A549 (cell line): ENCODE results near the gene MANSC1. TPM values are rescaled to one million over a fixed set of nuclear protein-coding genes. Genes with fewer than 3 reads are reported as not detected.

Experiments used
- ATAC-seq, 2 experiments: fragments of 200-7000 bp in 1 of 2; fragments of >200 bp in 1 of 2; cut with Nextera tagmentation in 1 of 2; cut with Tn5 transposase in 1 of 2; 3 replicates each; pipeline versions ENCODE4 v1.8.0 to v1.9.1; 2018 to 2020; ENCODE audit warnings: mild to moderate bottlenecking in 1 of 2, moderate library complexity in 1 of 2
- CTCF ChIA-PET: fragments of 300-600 bp; sonication (Branson Sonifier 250); formaldehyde crosslinking; extraction: SDS; loops from one replicate; lab custom pipeline; 2021; ENCODE audit warnings: antibody characterized with exemption, inconsistent platforms; lab: Yijun Ruan, JAX
- POLR2A ChIA-PET: fragments of 350-600 bp; formaldehyde crosslinking; extraction: SDS; loops from one replicate; lab custom pipeline; 2021; ENCODE audit warnings: antibody characterized with exemption, inconsistent platforms; lab: Yijun Ruan, JAX
- DNase-seq, 2 experiments: peaks; one replicate each; pipeline versions ENCODE4 v3.0.0 to v3.0.0-alpha.2; 2011 to 2016; ENCODE audit warnings: low read depth in 1 of 2, low spot score in 1 of 2
- FAIRE-seq: peaks from 2 replicates; lab custom pipeline; 2011; peaks lifted over from hg19 to GRCh38; lab: Jason Lieb, UNC
- H3K27ac ChIP-seq, 2 experiments: fragments of >200 bp; sonication (Bioruptor Twin); formaldehyde crosslinking; 3 replicates each; pipeline ENCODE4 v1.5.1; 2016 to 2017
- H3K4me1 ChIP-seq: fragments of >200 bp; sonication (Bioruptor Twin); formaldehyde crosslinking; 3 replicates; pipeline ENCODE4 v1.6.1; 2016
- H3K4me2 ChIP-seq: fragments of >200 bp; sonication (Bioruptor Twin); formaldehyde crosslinking; 3 replicates; pipeline ENCODE4 v1.6.1; 2016
- H3K4me3 ChIP-seq: fragments of >200 bp; sonication (Bioruptor Twin); formaldehyde crosslinking; 3 replicates; pipeline ENCODE4 v1.5.1; 2016
- H3K9me3 ChIP-seq: fragments of >200 bp; sonication (Bioruptor Twin); formaldehyde crosslinking; 3 replicates; pipeline ENCODE4 v1.6.1; 2016
- BCL3 ChIP-seq: fragments of >200 bp; sonication (Bioruptor Twin); formaldehyde crosslinking; IDR thresholded peaks from 3 replicates; pipeline ENCODE4 v1.6.1; 2016
- CBX2 ChIP-seq: fragments of 200-600 bp; sonication (generic); IDR thresholded peaks from 2 replicates; pipeline ENCODE4 v1.6.1; 2016; ENCODE audit warnings: low read depth, mild to moderate bottlenecking, borderline replicate concordance
- CTCF ChIP-seq: fragments of >200 bp; sonication (Bioruptor Twin); formaldehyde crosslinking; IDR thresholded peaks from 3 replicates; pipeline ENCODE4 v1.5.1; 2016
- EHMT2 ChIP-seq: fragments of 200-600 bp; sonication (generic); IDR thresholded peaks from 2 replicates; pipeline ENCODE4 v1.6.1; 2016; ENCODE audit warnings: antibody characterized with exemption, low read depth, mild to moderate bottlenecking, moderate library complexity
- EP300 ChIP-seq, 2 experiments: fragments of >200 bp; sonication (Bioruptor Twin); formaldehyde crosslinking; IDR thresholded peaks; 2 replicates in 1 of 2; 3 replicates in 1 of 2; pipeline ENCODE4 v1.6.1; 2016 to 2017
- FOSB ChIP-seq: fragments of 250-450 bp; sonication (Bioruptor Pico); IDR thresholded peaks from 2 replicates; pipeline ENCODE4 v1.5.0; 2020; ENCODE audit warnings: mild to moderate bottlenecking, moderate library complexity
- FOSL2 ChIP-seq, 2 experiments: fragments of 450-650 bp in 1 of 2; fragments of >200 bp in 1 of 2; sonication (Bioruptor Twin) in 1 of 2; formaldehyde crosslinking; IDR thresholded peaks; 2 replicates each; pipeline versions ENCODE4 v1.5.0 to v1.6.1; 2016 to 2020; ENCODE audit warnings: mild to moderate bottlenecking in 1 of 2, moderate library complexity in 1 of 2
- GATA3 ChIP-seq: IDR thresholded peaks from 2 replicates; pipeline ENCODE4 v1.6.1; 2012; ENCODE audit warnings: borderline replicate concordance
- HOXA7 ChIP-seq: fragments of 250-450 bp; sonication (Bioruptor Pico); IDR thresholded peaks from 2 replicates; pipeline ENCODE4 v1.5.0; 2020; ENCODE audit warnings: mild to moderate bottlenecking, moderate library complexity
- HOXB5 ChIP-seq: fragments of 250-450 bp; sonication (Bioruptor Pico); IDR thresholded peaks from 2 replicates; pipeline ENCODE4 v1.5.0; 2020; ENCODE audit warnings: mild to moderate bottlenecking, moderate library complexity
- JUNB ChIP-seq: fragments of >200 bp; sonication (Bioruptor Twin); formaldehyde crosslinking; IDR thresholded peaks from 2 replicates; pipeline ENCODE4 v1.6.1; 2016
- MAFK ChIP-seq: fragments of 450-650 bp; IDR thresholded peaks from 2 replicates; pipeline ENCODE4 v1.6.1; 2014; ENCODE audit not compliant: partially characterized antibody
- MAZ ChIP-seq: fragments of 150-350 bp; IDR thresholded peaks from 2 replicates; pipeline ENCODE4 v1.6.1; 2014; ENCODE audit warnings: antibody characterized with exemption, low read depth, low read length, borderline replicate concordance
- POLR2AphosphoS2 ChIP-seq: conservative IDR thresholded peaks from 2 replicates; pipeline ENCODE4 v1.6.1; 2012; ENCODE audit warnings: low read length, improper control_type of control experiment, inconsistent platforms
- RAD21 ChIP-seq, 2 experiments: fragments of >200 bp in 1 of 2; sonication (Bioruptor Twin) in 1 of 2; formaldehyde crosslinking in 1 of 2; IDR thresholded peaks in 1 of 2; conservative IDR thresholded peaks in 1 of 2; 2 replicates in 1 of 2; 3 replicates in 1 of 2; pipeline ENCODE4 v1.6.1; 2012 to 2018; ENCODE audit warnings: inconsistent platforms in 1 of 2
- RNF2 ChIP-seq: fragments of 200-600 bp; sonication (generic); IDR thresholded peaks from 2 replicates; pipeline ENCODE4 v1.6.1; 2016; ENCODE audit warnings: low read depth, mild to moderate bottlenecking, antibody characterized with exemption, moderate library complexity, borderline replicate concordance
- TFCP2L1 ChIP-seq: fragments of 250-450 bp; sonication (Bioruptor Pico); IDR thresholded peaks from 2 replicates; pipeline ENCODE4 v1.5.0; 2021; ENCODE audit warnings: mild to moderate bottlenecking
- ZC3H11A ChIP-seq: fragments of 450-650 bp; IDR thresholded peaks from 2 replicates; pipeline ENCODE4 v1.6.1; 2014; ENCODE audit warnings: antibody characterized with exemption, mild to moderate bottlenecking
- WGBS: methylation state at CpG from one replicate; pipeline ENCODE4 v1.1.6; 2017; ENCODE audit errors: missing lambda C conversion rate; 5-methylcytosine and 5-hydroxymethylcytosine counted together
- polyA plus RNA-seq, 4 experiments: library from polyadenylated mRNA; depleted of rRNA in 3 of 4; stranded (reverse); fragments of >200 nt; fragmentation: RNase III in 1 of 4; extraction: RNeasy Plus Mini Kit Qiagen cat#74134 plus additional on column Dnase treatment in 1 of 4; gene quantifications; 2 replicates in 3 of 4; 3 replicates in 1 of 4; pipeline ENCODE4 v1.2.3, GENCODE V29; 2011 to 2017

The MANSC1 gene
- polyA plus RNA-seq, 2 of the 4 experiments (the other 2 are of a cell fraction), result 3.7 to 3.9 TPM

DNA sequence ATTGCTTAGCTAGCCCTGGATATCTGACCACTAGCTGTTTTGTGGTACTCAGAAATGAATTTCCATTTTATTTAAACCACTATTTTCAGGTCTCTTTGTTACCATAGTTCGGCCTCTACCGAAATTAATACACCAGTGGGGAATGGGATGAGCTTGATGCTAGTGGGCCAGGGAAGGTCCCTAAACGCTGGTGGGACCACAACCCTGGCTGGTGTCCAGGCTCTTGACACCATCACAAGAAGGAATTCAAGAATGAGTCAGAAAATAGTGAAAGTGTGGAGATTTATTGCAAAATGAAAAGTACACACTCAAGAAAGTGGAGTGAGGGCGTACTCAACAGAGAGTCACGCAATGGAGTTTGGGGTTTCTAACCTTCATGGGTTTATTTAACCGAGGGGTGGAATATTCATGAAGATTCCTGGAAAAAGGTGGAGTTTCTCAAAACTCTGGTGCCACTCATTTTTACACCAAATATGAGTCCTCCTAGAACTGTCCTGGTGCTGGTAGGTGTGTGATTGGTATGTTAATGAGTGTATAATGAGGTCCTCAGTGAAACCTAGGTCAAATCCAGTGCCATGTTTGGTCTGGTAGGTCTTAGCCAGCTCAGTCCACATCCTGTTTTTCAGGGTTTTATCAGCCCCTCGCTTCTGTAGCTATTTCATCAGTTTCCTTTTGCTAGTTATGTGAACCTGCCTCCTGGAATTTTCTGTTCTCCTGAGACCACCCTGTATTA lies 44.3 kb downstream of the MANSC1 start:
- DNase-seq (no peak), FAIRE-seq (no peak), ATAC-seq (no peak)
- ChIA-PET POLR2A (no interaction called here), CTCF (interaction anchor here (1.2 to 1.3 kb wide), 3 partner anchors 22 to 350 kb away, joined by 4 to 5 read pairs (median 4); no protein-coding TSS in a partner anchor)
- TF ChIP-seq CBX2, result no peak
- TF ChIP-seq MAFK, result no peak
- no peak for TF ChIP-seq RAD21 (conservative IDR thresholded peaks at IDR 0.05 in 1 of 2, IDR thresholded peaks at IDR 0.05 in 1 of 2)
- Histone ChIP-seq H3K4me1 (no peaks in the 10 kb centered on the region; the same call in 2 of the 3 replicates), H3K9me3 (peaks cover 3% of the 10 kb centered on the region; the same call in 1 of the 3 replicates), H3K27ac (no peak overlapping the region), H3K4me2 (no peak overlapping the region), H3K4me3 (no peak overlapping the region)
- 76% methylated on average over 7 of the region's 7 CpGs for WGBS

DNA sequence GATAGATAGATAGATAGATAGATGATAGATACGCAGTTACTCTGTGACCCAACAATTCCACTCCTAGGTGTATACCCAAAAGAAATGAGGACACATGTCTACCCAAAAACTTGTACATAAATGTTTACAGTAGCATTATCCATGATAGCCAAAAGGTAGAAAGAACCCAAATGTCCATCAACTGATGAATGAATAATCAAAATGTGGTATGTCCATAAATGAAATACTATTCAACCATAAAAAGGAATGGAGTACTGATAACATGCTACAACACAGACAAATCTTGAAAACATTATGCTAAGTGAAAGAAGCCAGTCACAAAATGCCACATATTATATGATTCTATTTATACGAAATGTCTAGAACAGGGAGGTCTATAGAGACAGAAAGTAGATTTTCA lies 47.1 kb downstream of the MANSC1 start:
- POLR2A ChIA-PET, result no interaction called here
- H3K4me3 ChIP-seq, result no peak overlapping the region
- FAIRE-seq (no peak), ATAC-seq (no peak), DNase-seq (no peak)
- WGBS, result 97% methylated on average over 2 of the region's 2 CpGs
- TF ChIP-seq ZC3H11A, result no peak
- TF ChIP-seq MAFK, result no peak
- TF ChIP-seq HOXA7 (CRISPR knock-in tag), result no peak
- no peak for TF ChIP-seq FOSL2 (IDR thresholded peaks at IDR 0.05)
- no peak for TF ChIP-seq FOSL2 (CRISPR knock-in tag; IDR thresholded peaks at IDR 0.05)
- TF ChIP-seq POLR2AphosphoS2, result no peak
- no peak for TF ChIP-seq EHMT2
- no peak overlapping the region for H3K4me2 ChIP-seq
- peaks cover 3% of the 10 kb centered on the region; the same call in 1 of the 3 replicates for H3K9me3 ChIP-seq
- H3K4me1 ChIP-seq, result no peaks in the 10 kb centered on the region
- H3K27ac ChIP-seq, result no peak overlapping the region
- CTCF ChIA-PET, result interaction anchor here (1.0 kb wide), 1 partner anchor 221 kb away, joined by 3 read pairs; no protein-coding TSS in a partner anchor

- ChIA-PET POLR2A (no interaction called here), CTCF (interaction anchor here (2.4 kb wide), 1 partner anchor 219 kb away, joined by 6 read pairs; no protein-coding TSS in a partner anchor)
- FAIRE-seq, result no peak
Observed at GRCh38 chr12:12301122-12301521, 48.9 kb downstream of the MANSC1 start.

More at GRCh38 chr12:12301122-12301521, 48.9 kb downstream of the MANSC1 start:
- Histone ChIP-seq H3K4me3 (no peak overlapping the region), H3K4me2 (no peak overlapping the region), H3K9me3 (peaks cover 3% of the 10 kb centered on the region; the same call in 1 of the 3 replicates), H3K27ac (no peak overlapping the region), H3K4me1 (no peaks in the 10 kb centered on the region)
- TF ChIP-seq MAZ, result no peak
- no peak for TF ChIP-seq FOSB (CRISPR knock-in tag)
- TF ChIP-seq JUNB, result no peak
- no peak for TF ChIP-seq GATA3
- no peak for TF ChIP-seq HOXB5 (CRISPR knock-in tag)
- TF ChIP-seq RNF2, result no peak
- no peak for TF ChIP-seq CTCF
- TF ChIP-seq TFCP2L1 (CRISPR knock-in tag), result no peak
- TF ChIP-seq ZC3H11A, result no peak
- TF ChIP-seq EP300 (IDR thresholded peaks at IDR 0.05), result no peak
- no peak for TF ChIP-seq BCL3
- DNase-seq, result no peak
- WGBS, result 59% methylated on average over 2 of the region's 2 CpGs
- ATAC-seq, result no peak
